H9 (cell line): ENCODE results near the gene SYT7. TPM values are rescaled to one million over a fixed set of nuclear protein-coding genes. Genes with fewer than 3 reads are reported as not detected.

Experiments used
- DNase-seq: peaks from one replicate; pipeline ENCODE4 v3.0.0-alpha.2; 2017
- H2AFZ ChIP-seq: one replicate; pipeline ENCODE4 v1.6.1; 2013; ENCODE audit warnings: mild to moderate bottlenecking, low read length, control low read depth, moderate library complexity
- H2AK5ac ChIP-seq: 2 replicates; pipeline ENCODE4 v1.6.1; 2013; ENCODE audit warnings: low read length, control low read depth, mixed read lengths; ENCODE audit not compliant: insufficient read length
- H2BK120ac ChIP-seq: one replicate; pipeline ENCODE4 v1.6.1; 2013; ENCODE audit warnings: low read depth, mild to moderate bottlenecking, low read length, control low read depth, inconsistent platforms; ENCODE audit not compliant: poor library complexity, severe bottlenecking
- H2BK12ac ChIP-seq: 2 replicates; pipeline ENCODE4 v1.6.1; 2013; ENCODE audit warnings: low read length, control low read depth, mixed read lengths, low read depth; ENCODE audit not compliant: insufficient read length
- H2BK15ac ChIP-seq: 2 replicates; pipeline ENCODE4 v1.6.1; 2013; ENCODE audit warnings: low read depth, low read length, control low read depth
- H2BK20ac ChIP-seq: one replicate; pipeline ENCODE4 v1.6.1; 2013; ENCODE audit warnings: low read depth, mild to moderate bottlenecking, low read length, control low read depth, inconsistent platforms; ENCODE audit not compliant: poor library complexity, severe bottlenecking
- H2BK5ac ChIP-seq: 2 replicates; pipeline ENCODE4 v1.6.1; 2013; ENCODE audit warnings: low read length, control low read depth, mixed read lengths; ENCODE audit not compliant: insufficient read length
- H3K14ac ChIP-seq: 2 replicates; pipeline ENCODE4 v1.6.1; 2013; ENCODE audit warnings: low read length, control low read depth; ENCODE audit not compliant: insufficient read depth
- H3K18ac ChIP-seq: 2 replicates; pipeline ENCODE4 v1.6.1; 2013; ENCODE audit warnings: low read depth, mild to moderate bottlenecking, mixed read lengths, low read length, control low read depth; ENCODE audit not compliant: insufficient read length
- H3K23ac ChIP-seq: 2 replicates; pipeline ENCODE4 v1.6.1; 2013; ENCODE audit warnings: low read length, control low read depth, mixed read lengths, low read depth; ENCODE audit not compliant: insufficient read length
- H3K23me2 ChIP-seq: 2 replicates; pipeline ENCODE4 v1.6.1; 2013; ENCODE audit warnings: low read depth, mild to moderate bottlenecking, mixed read lengths, low read length, control low read depth; ENCODE audit not compliant: insufficient read length, poor library complexity, severe bottlenecking
- H3K27ac ChIP-seq: 2 replicates; pipeline ENCODE4 v1.5.1; 2013; ENCODE audit warnings: low read length, control low read depth, mixed read lengths, low read depth; ENCODE audit not compliant: insufficient read length
- H3K27me3 ChIP-seq: 2 replicates; pipeline ENCODE4 v1.6.1; 2013; ENCODE audit warnings: low read length, control low read depth, inconsistent platforms; ENCODE audit not compliant: insufficient read depth
- H3K4ac ChIP-seq: 2 replicates; pipeline ENCODE4 v1.6.1; 2013; ENCODE audit warnings: low read depth, mild to moderate bottlenecking, control low read depth, inconsistent platforms, low read length, moderate library complexity
- H3K4me1 ChIP-seq: 2 replicates; pipeline ENCODE4 v1.6.1; 2013; ENCODE audit warnings: low read length, control low read depth, inconsistent platforms; ENCODE audit not compliant: insufficient read depth
- H3K4me2 ChIP-seq: 2 replicates; pipeline ENCODE4 v1.6.1; 2013; ENCODE audit warnings: low read length, control low read depth, mixed read lengths; ENCODE audit not compliant: insufficient read length, insufficient read depth
- H3K56ac ChIP-seq: 2 replicates; pipeline ENCODE4 v1.6.1; 2013; ENCODE audit warnings: low read depth, mild to moderate bottlenecking, mixed read lengths, low read length, control low read depth; ENCODE audit not compliant: insufficient read length
- H3K79me1 ChIP-seq: 2 replicates; pipeline ENCODE4 v1.6.1; 2013; ENCODE audit warnings: low read depth, mild to moderate bottlenecking, moderate library complexity, low read length, control low read depth, inconsistent platforms; ENCODE audit not compliant: insufficient read depth, poor library complexity, severe bottlenecking
- H3K79me2 ChIP-seq: 2 replicates; pipeline ENCODE4 v1.6.1; 2013; ENCODE audit warnings: low read length, control low read depth, inconsistent platforms; ENCODE audit not compliant: insufficient read depth
- H3K9ac ChIP-seq: 2 replicates; pipeline ENCODE4 v1.6.1; 2013; ENCODE audit warnings: low read length, control low read depth, mixed read lengths; ENCODE audit not compliant: insufficient read length; ENCODE audit errors: extremely low read depth
- H3K9me3 ChIP-seq: one replicate; pipeline ENCODE4 v1.6.1; 2013; ENCODE audit warnings: low read depth, low read length, inconsistent platforms; ENCODE audit not compliant: control insufficient read depth
- H3T11ph ChIP-seq: one replicate; pipeline ENCODE4 v1.6.1; 2013; ENCODE audit warnings: mild to moderate bottlenecking, low read length, control low read depth, inconsistent platforms
- H4K20me1 ChIP-seq: one replicate; pipeline ENCODE4 v1.6.1; 2013; ENCODE audit not compliant: control insufficient read depth, insufficient read length, insufficient read depth
- H4K5ac ChIP-seq: 2 replicates; pipeline ENCODE4 v1.6.1; 2013; ENCODE audit warnings: low read depth, mild to moderate bottlenecking, mixed read lengths, low read length, control low read depth; ENCODE audit not compliant: insufficient read length
- H4K8ac ChIP-seq: replicated peaks from 2 replicates; pipeline ENCODE4 v1.6.1; 2013; ENCODE audit warnings: low read length, control low read depth, mixed read lengths, low read depth; ENCODE audit not compliant: insufficient read length
- H4K91ac ChIP-seq: 2 replicates; pipeline ENCODE4 v1.6.1; 2013; ENCODE audit warnings: low read depth, mild to moderate bottlenecking, moderate library complexity, mixed read lengths, low read length, control low read depth; ENCODE audit not compliant: insufficient read length
- H3K27ac Mint-ChIP-seq, 3 experiments: 2 replicates in 2 of 3; 3 replicates in 1 of 3; pipeline ENCODE4 v1.8.0; 2020 to 2021; ENCODE audit warnings: mixed read lengths in 3 of 3, mild to moderate bottlenecking in 1 of 3, moderate library complexity in 1 of 3
- H3K27me3 Mint-ChIP-seq: 2 replicates; pipeline ENCODE4 v1.8.0; 2021; ENCODE audit warnings: low read depth, mild to moderate bottlenecking, moderate library complexity, mixed read lengths
- H3K36me3 Mint-ChIP-seq, 3 experiments: 2 replicates in 2 of 3; 3 replicates in 1 of 3; pipeline ENCODE4 v1.8.0; 2020 to 2021; ENCODE audit warnings: low read depth in 3 of 3, mixed read lengths in 3 of 3; ENCODE audit not compliant: insufficient read depth in 1 of 3
- H3K4me1 Mint-ChIP-seq, 2 experiments: 2 replicates each; pipeline ENCODE4 v1.8.0; 2020; ENCODE audit warnings: mixed read lengths in 2 of 2
- H3K4me3 Mint-ChIP-seq, 2 experiments: 2 replicates in 1 of 2; 3 replicates in 1 of 2; pipeline ENCODE4 v1.8.0; 2020 to 2021; ENCODE audit warnings: mild to moderate bottlenecking in 2 of 2, mixed read lengths in 2 of 2, moderate library complexity in 1 of 2
- H3K9me3 Mint-ChIP-seq, 2 experiments: 2 replicates in 1 of 2; 3 replicates in 1 of 2; pipeline ENCODE4 v1.8.0; 2020; ENCODE audit warnings: mild to moderate bottlenecking in 2 of 2, mixed read lengths in 2 of 2, moderate library complexity in 1 of 2
- WGBS: extraction: QIAGEN DNeasy Blood & Tissue Kit; methylation state at CpG from one replicate; pipeline ENCODE4 v1.1.7; 2013; ENCODE audit warnings: missing lambda C conversion rate, low lambda C conversion rate, mixed read lengths; ENCODE audit not compliant: insufficient read length; ENCODE audit errors: extremely low coverage; 5-methylcytosine and 5-hydroxymethylcytosine counted together
- total RNA-seq: library from RNA; stranded (reverse); gene quantifications from 2 replicates; pipeline ENCODE4 v1.2.1, GENCODE V29; 2021
- TF ChIP-seq, protein P1 (sequence below): fragments of 200-600 bp; sonication (generic); conservative IDR thresholded peaks from 3 replicates; pipeline ENCODE4 v1.8.0; 2021; ENCODE audit warnings: antibody characterized with exemption, mild to moderate bottlenecking

SYT7 gene
- total RNA-seq, 1 experiment from 2014 or later, result 8.8 TPM

DNA sequence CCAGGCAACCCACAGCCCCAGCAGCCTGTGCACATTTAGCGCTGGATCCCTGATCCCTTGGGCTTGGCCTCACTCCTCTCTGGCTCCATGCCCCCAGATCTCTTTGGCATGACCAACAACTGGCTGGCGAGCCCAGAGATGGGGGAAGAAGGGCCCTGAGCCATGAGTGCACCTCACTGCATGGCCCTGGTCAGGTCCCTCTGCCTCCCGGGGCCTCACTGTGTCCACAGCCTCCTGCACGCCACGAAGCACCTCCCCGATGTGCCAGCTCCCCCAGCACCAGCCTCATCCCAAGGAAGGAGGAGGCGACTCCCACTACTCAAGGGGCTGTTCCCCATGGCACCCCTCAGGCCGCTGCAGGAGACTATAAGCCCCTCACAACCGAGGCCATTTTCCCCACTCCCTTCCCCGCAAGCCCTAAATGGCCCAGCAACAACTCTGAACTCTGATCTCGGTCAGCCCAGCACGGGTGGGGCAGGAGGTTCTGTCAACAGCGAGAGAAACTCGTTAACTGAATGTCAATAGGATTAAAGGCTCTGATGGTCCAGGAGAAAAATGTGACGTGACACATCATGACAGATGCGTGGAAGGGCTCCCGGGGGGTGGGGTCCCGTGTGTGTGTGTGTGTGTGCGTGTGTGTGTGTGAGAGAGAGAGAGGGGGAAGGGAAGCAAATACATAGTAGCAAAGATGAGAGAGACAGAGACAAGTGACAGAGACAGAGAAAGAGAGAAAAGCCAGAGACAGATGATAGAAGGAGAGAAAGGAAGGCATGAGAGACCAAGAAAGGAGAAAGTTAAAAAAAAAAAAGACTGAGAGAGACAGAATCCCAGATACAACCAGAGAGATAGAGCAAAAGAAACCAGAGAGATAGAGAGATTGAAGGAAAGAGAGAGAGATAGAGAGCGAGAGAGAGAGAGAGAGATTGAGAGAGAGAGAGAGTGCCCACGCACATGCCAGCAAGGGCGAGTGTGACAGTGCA is 28.4 kb upstream of the SYT7 start:
- Histone ChIP-seq H3K4me1 (peaks cover 2% of the 10 kb centered on the region; the same call in 1 of the 2 replicates), H2BK120ac (no peak overlapping the region), H3K27ac (no peak overlapping the region), H2AFZ (no peak overlapping the region), H3K18ac (no peak overlapping the region), H3T11ph (no peak overlapping the region), H4K20me1 (no peaks in the 10 kb centered on the region), H3K14ac (no peak overlapping the region), H3K4ac (no peak overlapping the region), H2BK12ac (no peak overlapping the region), H2AK5ac (no peak overlapping the region), H3K23ac (no peak overlapping the region), H3K56ac (no peak overlapping the region), H3K4me2 (no peak overlapping the region), H2BK5ac (no peak overlapping the region), H4K8ac (no peak overlapping the region), H3K23me2 (no peaks in the 10 kb centered on the region), H4K5ac (no peak overlapping the region), H3K9ac (no peak overlapping the region), H3K9me3 (no peaks in the 10 kb centered on the region), H3K79me1 (no peaks in the 10 kb centered on the region), H2BK20ac (no peak overlapping the region), H3K27me3 (no peaks in the 10 kb centered on the region), H3K79me2 (no peaks in the 10 kb centered on the region), H4K91ac (no peak overlapping the region), H2BK15ac (no peak overlapping the region)
- Mint-ChIP-seq H3K27me3 (peaks cover 6% of the 10 kb centered on the region), H3K27ac (peak overlapping the region in 2 of 3 experiments; percentile 23 to 84; a peak in 3 of 7 replicates), H3K4me3 (no peak overlapping the region), H3K4me1 (peaks cover 20% of the 10 kb centered on the region in 2 experiments), H3K9me3 (no peaks in the 10 kb centered on the region; a peak in 1 of 5 replicates), H3K36me3 (peaks cover 0 to 5% (median 0%) of the 10 kb centered on the region in 3 experiments; a peak in 1 of 7 replicates)
- 100% methylated on average over 1 of the region's 22 CpGs for WGBS
- no peak for DNase-seq
- TF ChIP-seq, protein P1, sequence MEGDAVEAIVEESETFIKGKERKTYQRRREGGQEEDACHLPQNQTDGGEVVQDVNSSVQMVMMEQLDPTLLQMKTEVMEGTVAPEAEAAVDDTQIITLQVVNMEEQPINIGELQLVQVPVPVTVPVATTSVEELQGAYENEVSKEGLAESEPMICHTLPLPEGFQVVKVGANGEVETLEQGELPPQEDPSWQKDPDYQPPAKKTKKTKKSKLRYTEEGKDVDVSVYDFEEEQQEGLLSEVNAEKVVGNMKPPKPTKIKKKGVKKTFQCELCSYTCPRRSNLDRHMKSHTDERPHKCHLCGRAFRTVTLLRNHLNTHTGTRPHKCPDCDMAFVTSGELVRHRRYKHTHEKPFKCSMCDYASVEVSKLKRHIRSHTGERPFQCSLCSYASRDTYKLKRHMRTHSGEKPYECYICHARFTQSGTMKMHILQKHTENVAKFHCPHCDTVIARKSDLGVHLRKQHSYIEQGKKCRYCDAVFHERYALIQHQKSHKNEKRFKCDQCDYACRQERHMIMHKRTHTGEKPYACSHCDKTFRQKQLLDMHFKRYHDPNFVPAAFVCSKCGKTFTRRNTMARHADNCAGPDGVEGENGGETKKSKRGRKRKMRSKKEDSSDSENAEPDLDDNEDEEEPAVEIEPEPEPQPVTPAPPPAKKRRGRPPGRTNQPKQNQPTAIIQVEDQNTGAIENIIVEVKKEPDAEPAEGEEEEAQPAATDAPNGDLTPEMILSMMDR, result no peak
